Measurements from ENCODE around the gene LRRC53.

Gene LRRC53

DNA sequence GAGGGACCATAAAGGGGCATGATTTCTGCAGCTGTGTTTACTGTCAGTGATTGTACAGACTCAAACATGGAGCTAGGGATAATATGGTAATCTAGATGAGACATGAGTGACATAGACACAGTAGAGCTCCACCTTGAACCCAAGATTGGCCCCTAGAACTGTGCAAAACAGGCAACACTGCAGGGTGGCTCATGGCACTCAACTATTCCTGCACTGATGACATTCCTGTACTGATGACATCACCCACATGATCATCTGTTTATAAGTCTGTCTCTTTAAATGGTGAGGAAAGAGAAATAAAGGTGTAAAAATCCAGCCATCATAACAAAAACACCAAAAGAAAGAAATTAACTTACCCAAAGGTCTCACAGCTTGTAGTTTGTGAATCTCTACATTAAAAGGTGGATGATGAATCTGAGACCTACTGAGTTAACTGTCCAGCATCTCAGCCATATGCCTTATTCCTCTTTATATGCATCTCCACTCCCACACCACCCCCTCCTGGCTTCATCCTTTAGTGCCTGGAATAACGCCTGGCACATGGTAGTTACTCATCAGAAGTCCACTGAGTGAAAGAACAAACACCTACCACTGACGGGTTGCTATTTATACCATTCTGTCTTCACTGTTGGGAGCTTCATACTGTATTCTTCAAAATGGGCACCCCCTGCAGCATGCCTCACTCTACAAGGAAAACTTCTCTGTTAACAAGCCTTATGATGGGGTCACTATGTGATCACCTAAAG lies at the start of gene LRRC53:
LRRC53 (minus strand) TSS at position 442 of the 746 bp plus-strand sequence. CDS start 29,262 bp downstream, outside the sequence.
- no peak for DNase-seq (ENCODE audit: low read depth)
- no peak for TF ChIP-seq CTCF (IDR thresholded peaks at IDR 0.05; ENCODE audit: low read depth, low read length, missing control alignments)
- no peak within 1 kb of the TSS for H3K4me3 ChIP-seq (ENCODE audit: low read depth, low read length)
- in situ Hi-C loops (cut with HindIII; ENCODE audit: low sequenced_read_pairs) = no loop called here

- DNase-seq (ENCODE audit: low read depth) = no peak
- no peak overlapping the region for H3K4me3 ChIP-seq (ENCODE audit: low read depth, low read length)
- TF ChIP-seq CTCF (IDR thresholded peaks at IDR 0.05; ENCODE audit: low read depth, low read length, missing control alignments) = no peak
- in situ Hi-C loops (cut with HindIII; ENCODE audit: low sequenced_read_pairs) = no loop called here
Measured at GRCh38 chr1:74549932-74550331, 37.5 kb upstream of the LRRC53 start.

DNA sequence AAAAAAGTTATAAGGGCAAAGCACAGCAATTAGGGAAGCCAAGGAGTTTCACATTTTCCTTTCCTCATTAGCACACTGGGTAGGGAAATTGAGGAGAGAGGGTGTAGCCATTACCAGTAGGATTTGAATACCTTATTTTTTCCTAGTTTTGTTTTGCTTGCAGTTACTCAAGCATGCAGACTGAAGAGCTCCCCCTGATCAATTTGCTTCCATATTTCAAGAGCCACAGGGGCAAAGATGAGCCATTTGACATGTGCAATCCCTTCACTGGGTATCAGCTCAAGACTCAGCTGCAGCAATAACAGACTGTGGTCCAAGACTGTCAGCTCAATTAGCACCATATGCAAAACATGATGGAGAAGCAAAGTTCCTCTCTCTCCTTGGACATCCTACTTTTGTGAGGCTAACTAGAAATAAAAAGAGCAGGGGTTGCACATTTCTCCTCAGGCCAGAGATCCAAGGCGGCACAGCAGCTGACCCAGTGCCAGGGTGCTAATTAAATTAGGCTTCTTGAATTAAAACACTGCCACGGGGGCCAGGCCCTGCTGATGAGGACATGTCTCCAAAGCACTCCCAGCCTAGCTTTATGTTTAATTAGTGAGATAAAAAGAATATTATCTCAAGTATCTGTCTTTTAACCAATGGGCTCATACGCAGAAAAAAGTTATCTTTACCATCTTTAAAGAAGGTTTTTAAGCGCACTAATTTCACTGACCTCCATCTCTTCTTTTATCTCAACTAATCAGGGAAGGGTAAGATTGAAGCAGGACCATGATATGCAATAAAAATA lies 36.7 kb upstream of the LRRC53 start:
- DNase-seq (ENCODE audit: low read depth) = no peak
- no peak overlapping the region for H3K4me3 ChIP-seq (ENCODE audit: low read depth, low read length)
- no peak for TF ChIP-seq CTCF (IDR thresholded peaks at IDR 0.05; ENCODE audit: low read depth, low read length, missing control alignments)
- in situ Hi-C loops (cut with HindIII; ENCODE audit: low sequenced_read_pairs) = no loop called here

DNA sequence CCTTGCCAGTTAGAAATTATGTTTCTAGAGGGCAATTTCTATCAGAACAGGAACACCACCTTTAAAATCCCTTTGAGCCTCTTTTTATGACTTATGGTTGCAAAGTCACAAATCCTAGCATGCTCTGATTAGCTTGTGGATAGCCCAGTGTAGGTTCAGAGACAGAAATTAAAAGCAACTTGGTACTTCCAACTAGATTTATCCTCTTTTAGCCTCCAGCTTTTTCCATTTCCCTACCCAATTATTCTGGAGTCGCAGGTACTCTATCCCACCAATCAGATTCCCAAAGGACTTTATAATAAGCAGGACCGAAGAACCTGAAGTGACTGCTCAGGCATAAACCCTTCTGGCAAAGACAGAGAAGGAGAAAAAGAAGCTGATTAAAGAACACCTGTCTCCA lies 33.4 kb upstream of the LRRC53 start:
- TF ChIP-seq CTCF (IDR thresholded peaks at IDR 0.05; ENCODE audit: low read depth, low read length, missing control alignments) = no peak
- DNase-seq (ENCODE audit: low read depth) = no peak
- in situ Hi-C loops (cut with HindIII; ENCODE audit: low sequenced_read_pairs) = no loop called here
- no peak overlapping the region for H3K4me3 ChIP-seq (ENCODE audit: low read depth, low read length)

- H3K4me3 ChIP-seq (ENCODE audit: low read depth, low read length) = no peak overlapping the region
- peak; percentile 69 for DNase-seq (ENCODE audit: low read depth)
- in situ Hi-C loops (cut with HindIII; ENCODE audit: low sequenced_read_pairs) = no loop called here
- TF ChIP-seq CTCF (IDR thresholded peaks at IDR 0.05; ENCODE audit: low read depth, low read length, missing control alignments) = no peak
Measured at GRCh38 chr1:74534241-74534640, 21.8 kb upstream of the LRRC53 start.

- in situ Hi-C loops (cut with HindIII; ENCODE audit: low sequenced_read_pairs) = no loop called here
- no peak overlapping the region for H3K4me3 ChIP-seq (ENCODE audit: low read depth, low read length)
- no peak for TF ChIP-seq CTCF (IDR thresholded peaks at IDR 0.05; ENCODE audit: low read depth, low read length, missing control alignments)
- no peak for DNase-seq (ENCODE audit: low read depth)
Measured at GRCh38 chr1:74531796-74532195, 19.4 kb upstream of the LRRC53 start.
